Kidney (tissue), 14 donors: ENCODE measurements around the gene OR7D4. TPM values are rescaled to one million over a fixed set of nuclear protein-coding genes. Genes with fewer than 3 reads are reported as not detected.

Experiments
- DNase-seq, 5 donors: peaks; one replicate each; pipeline ENCODE4 v3.0.0-alpha.2; 2013 to 2020
- FAIRE-seq: peaks from 2 replicates; lab custom pipeline; 2012; peaks lifted over from hg19 to GRCh38; lab: Jason Lieb, UNC
- H3K27ac ChIP-seq, 2 donors: one replicate each; pipeline ENCODE4 v1.7.0; 2013; ENCODE audit warnings: low read depth in 2 of 2, low read length in 2 of 2, inconsistent platforms in 1 of 2
- H3K27me3 ChIP-seq: one replicate; pipeline ENCODE4 v1.7.1; 2013; ENCODE audit warnings: low read length, inconsistent platforms; ENCODE audit not compliant: control insufficient read depth, insufficient read depth
- H3K36me3 ChIP-seq, 3 donors: one replicate each; pipeline versions ENCODE4 v1.7.0 to v1.7.1; 2013; ENCODE audit warnings: low read length in 3 of 3, control low read depth in 1 of 3, inconsistent platforms in 1 of 3; ENCODE audit not compliant: insufficient read depth in 3 of 3, control insufficient read depth in 2 of 3
- H3K4me1 ChIP-seq, 3 donors: one replicate each; pipeline versions ENCODE4 v1.7.0 to v1.7.1; 2013; ENCODE audit warnings: low read length in 3 of 3, inconsistent platforms in 1 of 3, low read depth in 1 of 3; ENCODE audit not compliant: control insufficient read depth in 2 of 3, insufficient read depth in 2 of 3
- H3K4me3 ChIP-seq, 3 donors: one replicate each; pipeline versions ENCODE4 v1.7.0 to v1.8.1; 2013; ENCODE audit warnings: low read length in 3 of 3, control low read depth in 1 of 3, inconsistent platforms in 1 of 3
- H3K9ac ChIP-seq, 3 donors: one replicate each; pipeline versions ENCODE4 v1.7.0 to v1.7.1; 2013; ENCODE audit warnings: low read length in 3 of 3, control low read depth in 1 of 3, inconsistent platforms in 1 of 3
- H3K9me3 ChIP-seq, 3 donors: one replicate each; pipeline versions ENCODE4 v1.7.0 to v1.7.1; 2013; ENCODE audit warnings: low read length in 3 of 3, control low read depth in 1 of 3, inconsistent platforms in 1 of 3; ENCODE audit not compliant: control insufficient read depth in 2 of 3, insufficient read depth in 1 of 3
- intact Hi-C: fragments of 100-400 bp; cut with DNase I; formaldehyde crosslinking; loops from one replicate; pipeline ENCODE4 v1.11.1; 2022
- polyA plus RNA-seq: library from polyadenylated mRNA; stranded (reverse); fragments of 350-450 nt; fragmentation: Illumina TruSeq; extraction: RNeasy Lipid Tissue Mini Kit (QIAGEN cat#74804); gene quantifications from one replicate; pipeline ENCODE4 v1.2.3, GENCODE V29; 2014; ENCODE audit warnings: low read depth, low replicate concordance; ENCODE audit not compliant: insufficient read depth
- total RNA-seq: library from RNA; stranded (reverse); fragmentation: NEBNext Ultra II Directional; extraction: Animal tissue kit (Norgen Biotek cat#: 25700); gene quantifications from one replicate; pipeline ENCODE4 v1.2.1, GENCODE V29; 2021
- TF ChIP-seq, protein P1 (sequence below): IDR thresholded peaks from 3 replicates; pipeline ENCODE4 v1.5.1; 2012; ENCODE audit warnings: mild to moderate bottlenecking, moderate library complexity, borderline replicate concordance; ENCODE audit not compliant: insufficient read depth; ENCODE audit errors: extremely low read depth
- donor health status: control.
- donor health status: control.
- donor health status: control.
- donor health status: control.
- donor health status: control.
- donor health status: DM: yes; HTN: yes; CAD: no.
- donor health status: Normal renal cell carcinoma (clear cell type).

Gene OR7D4
- total and polyA plus RNA-seq, 2 donors from 2014 or later: not detected

DNA sequence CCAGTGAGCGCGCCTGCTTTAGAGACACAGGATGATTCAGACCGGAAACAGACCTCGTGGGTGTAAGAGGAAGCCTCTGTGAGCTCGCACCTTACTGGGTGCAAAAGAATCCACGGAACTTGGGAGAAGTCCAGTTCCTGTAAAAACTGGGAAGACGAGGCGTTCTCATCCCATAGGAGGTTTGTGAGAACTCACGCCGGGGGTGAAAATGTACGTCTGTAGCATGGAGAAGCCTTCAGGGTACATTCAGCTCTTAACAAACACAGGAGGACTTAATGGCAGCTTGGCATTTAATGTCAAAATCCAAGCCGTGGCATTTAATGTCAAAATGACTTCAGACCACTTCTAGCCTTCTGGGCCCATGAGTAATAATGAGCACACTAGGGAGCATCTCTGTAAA lies 58.0 kb downstream of the OR7D4 start:
- TF ChIP-seq, protein P1, sequence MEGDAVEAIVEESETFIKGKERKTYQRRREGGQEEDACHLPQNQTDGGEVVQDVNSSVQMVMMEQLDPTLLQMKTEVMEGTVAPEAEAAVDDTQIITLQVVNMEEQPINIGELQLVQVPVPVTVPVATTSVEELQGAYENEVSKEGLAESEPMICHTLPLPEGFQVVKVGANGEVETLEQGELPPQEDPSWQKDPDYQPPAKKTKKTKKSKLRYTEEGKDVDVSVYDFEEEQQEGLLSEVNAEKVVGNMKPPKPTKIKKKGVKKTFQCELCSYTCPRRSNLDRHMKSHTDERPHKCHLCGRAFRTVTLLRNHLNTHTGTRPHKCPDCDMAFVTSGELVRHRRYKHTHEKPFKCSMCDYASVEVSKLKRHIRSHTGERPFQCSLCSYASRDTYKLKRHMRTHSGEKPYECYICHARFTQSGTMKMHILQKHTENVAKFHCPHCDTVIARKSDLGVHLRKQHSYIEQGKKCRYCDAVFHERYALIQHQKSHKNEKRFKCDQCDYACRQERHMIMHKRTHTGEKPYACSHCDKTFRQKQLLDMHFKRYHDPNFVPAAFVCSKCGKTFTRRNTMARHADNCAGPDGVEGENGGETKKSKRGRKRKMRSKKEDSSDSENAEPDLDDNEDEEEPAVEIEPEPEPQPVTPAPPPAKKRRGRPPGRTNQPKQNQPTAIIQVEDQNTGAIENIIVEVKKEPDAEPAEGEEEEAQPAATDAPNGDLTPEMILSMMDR: no peak
- Histone ChIP-seq H3K4me3 (no peak overlapping the region), H3K9ac (no peak overlapping the region), H3K36me3 (peaks cover 25 to 63% (median 55%) of the 10 kb centered on the region in 3 donors), H3K4me1 (no peaks in the 10 kb centered on the region), H3K27ac (no peak overlapping the region), H3K9me3 (peaks cover 0 to 18% (median 3%) of the 10 kb centered on the region in 3 donors), H3K27me3 (no peaks in the 10 kb centered on the region)
- no peak for DNase-seq
- intact Hi-C loops: no loop called here
- no peak for FAIRE-seq

Other genes with a start within 250 kb of the OR7D4 start
- 0.41 TPM for gene MUC16, start 209.2 kb downstream of the OR7D4 start, total RNA-seq
- gene MUC16, start 209.2 kb downstream of the OR7D4 start, polyA plus RNA-seq: not detected
- gene OR1M1, start 132.5 kb downstream of the OR7D4 start, total RNA-seq: not detected
- not detected for gene OR1M1, start 132.5 kb downstream of the OR7D4 start, polyA plus RNA-seq
- not detected for gene OR7G2, start 112.1 kb downstream of the OR7D4 start, total RNA-seq
- not detected for gene OR7G2, start 112.1 kb downstream of the OR7D4 start, polyA plus RNA-seq
- not detected for gene OR7G1, start 103.8 kb downstream of the OR7D4 start, total RNA-seq
- not detected for gene OR7G1, start 103.8 kb downstream of the OR7D4 start, polyA plus RNA-seq
- not detected for gene OR7G3, start 92.6 kb downstream of the OR7D4 start, total RNA-seq
- not detected for gene OR7G3, start 92.6 kb downstream of the OR7D4 start, polyA plus RNA-seq
- 32.6 TPM for gene ZNF317, start 79.2 kb downstream of the OR7D4 start, total RNA-seq
- gene ZNF317, start 79.2 kb downstream of the OR7D4 start, polyA plus RNA-seq: 30.2 TPM
- gene OR7D2, start 40.6 kb downstream of the OR7D4 start, total RNA-seq: not detected
- not detected for gene OR7D2, start 40.6 kb downstream of the OR7D4 start, polyA plus RNA-seq
- gene OR7E24, start 31.3 kb upstream of the OR7D4 start, total RNA-seq: not detected
- not detected for gene OR7E24, start 31.3 kb upstream of the OR7D4 start, polyA plus RNA-seq
- 11.4 TPM for gene ZNF699, start 90.2 kb upstream of the OR7D4 start, total RNA-seq
- gene ZNF699, start 90.2 kb upstream of the OR7D4 start, polyA plus RNA-seq: 0.69 TPM
- gene ZNF559, start 104.6 kb upstream of the OR7D4 start, total RNA-seq: 28.5 TPM
- 19.5 TPM for gene ZNF559, start 104.6 kb upstream of the OR7D4 start, polyA plus RNA-seq
- 1.8 TPM for gene ZNF177, start 143.4 kb upstream of the OR7D4 start, total RNA-seq
- 5.7 TPM for gene ZNF177, start 143.4 kb upstream of the OR7D4 start, polyA plus RNA-seq
- 31.4 TPM for gene ZNF266, start 216.0 kb upstream of the OR7D4 start, total RNA-seq
- gene ZNF266, start 216.0 kb upstream of the OR7D4 start, polyA plus RNA-seq: 8.4 TPM